A549 treated with GW870086 at 1 μM for 4 hours (cell line): ENCODE data around the gene SLC6A15. TPM values are rescaled to one million over a fixed set of nuclear protein-coding genes. Genes with fewer than 3 reads are reported as not detected.

Source experiments
- total RNA-seq: library from RNA; stranded (reverse); fragments of 200-300 nt; extraction: Qiagen RNA extraction; gene quantifications from 5 replicates; pipeline ENCODE4 v1.2.3, GENCODE V29; 2022; ENCODE audit warnings: low read depth

Gene SLC6A15
- 3.7 to 4.9 TPM (median 4.7 TPM) in 5 replicates for total RNA-seq

GRCh38 chr12:84912198-84913128 is at the start of gene SLC6A15:
Gene SLC6A15, minus strand, starts transcription at chr12:84912799. Its CDS starts 20,679 bp downstream, at chr12:84892120.

Other genes with a start within 250 kb of the SLC6A15 start
- gene TSPAN19, start 123.5 kb upstream of the SLC6A15 start, total RNA-seq, result not detected in 5 replicates
- 0.47 to 1.3 TPM (median 1.0 TPM) in 5 replicates for gene LRRIQ1, start 123.6 kb upstream of the SLC6A15 start, total RNA-seq